ES-I3 (cell line): ENCODE measurements around the gene DRD1.

Experiments
- H3K36me3 ChIP-seq: 2 replicates; pipeline ENCODE4 v1.6.1; 2013; ENCODE audit warnings: mild to moderate bottlenecking, low read length, control low read depth, moderate library complexity; ENCODE audit not compliant: insufficient read depth
- H3K4me1 ChIP-seq: 2 replicates; pipeline ENCODE4 v1.6.1; 2013; ENCODE audit warnings: mild to moderate bottlenecking, control low read depth, low read length; ENCODE audit not compliant: insufficient read depth
- H3K9ac ChIP-seq: 2 replicates; pipeline ENCODE4 v1.6.1; 2013; ENCODE audit warnings: low read depth, mild to moderate bottlenecking, low read length, moderate library complexity
- H3K9me3 ChIP-seq: 2 replicates; pipeline ENCODE4 v1.6.1; 2013; ENCODE audit warnings: mild to moderate bottlenecking, low read length, moderate library complexity; ENCODE audit not compliant: control insufficient read depth, insufficient read depth

The DRD1 gene

GRCh38 chr5:175477440-175477839 lies 33.5 kb upstream of the DRD1 start:
- Histone ChIP-seq H3K4me1 (peaks cover 7% of the 10 kb centered on the region; the same call in 1 of the 2 replicates), H3K36me3 (peaks cover 5% of the 10 kb centered on the region; the same call in 1 of the 2 replicates), H3K9ac (no peak overlapping the region), H3K9me3 (no peaks in the 10 kb centered on the region)

- no peak overlapping the region for H3K9ac ChIP-seq
- peaks cover 11% of the 10 kb centered on the region; the same call in 1 of the 2 replicates for H3K4me1 ChIP-seq
- no peaks in the 10 kb centered on the region for H3K9me3 ChIP-seq
- no peaks in the 10 kb centered on the region for H3K36me3 ChIP-seq
Measured at GRCh38 chr5:175475248-175475647, 31.3 kb upstream of the DRD1 start.

- Histone ChIP-seq H3K9me3 (no peaks in the 10 kb centered on the region), H3K36me3 (no peaks in the 10 kb centered on the region), H3K4me1 (peaks cover 4% of the 10 kb centered on the region; the same call in 1 of the 2 replicates), H3K9ac (no peak overlapping the region)
Measured at GRCh38 chr5:175472378-175472777, 28.4 kb upstream of the DRD1 start.

- no peaks in the 10 kb centered on the region for H3K36me3 ChIP-seq
- H3K4me1 ChIP-seq: peaks cover 7% of the 10 kb centered on the region; the same call in 1 of the 2 replicates
- no peak overlapping the region for H3K9ac ChIP-seq
- no peaks in the 10 kb centered on the region for H3K9me3 ChIP-seq
Measured at GRCh38 chr5:175471628-175472027, 27.6 kb upstream of the DRD1 start.

- Histone ChIP-seq H3K9ac (no peak overlapping the region), H3K9me3 (no peaks in the 10 kb centered on the region), H3K36me3 (no peaks in the 10 kb centered on the region), H3K4me1 (peaks cover 7% of the 10 kb centered on the region; the same call in 1 of the 2 replicates)
Measured at GRCh38 chr5:175471196-175471595, 27.2 kb upstream of the DRD1 start.

GRCh38 chr5:175470781-175471180 lies 26.8 kb upstream of the DRD1 start:
- H3K9me3 ChIP-seq: no peaks in the 10 kb centered on the region
- H3K9ac ChIP-seq: no peak overlapping the region
- no peaks in the 10 kb centered on the region for H3K36me3 ChIP-seq
- H3K4me1 ChIP-seq: peaks cover 7% of the 10 kb centered on the region; the same call in 1 of the 2 replicates

GRCh38 chr5:175469916-175470315 lies 25.9 kb upstream of the DRD1 start:
- no peak overlapping the region for H3K9ac ChIP-seq
- H3K4me1 ChIP-seq: peaks cover 7% of the 10 kb centered on the region; the same call in 1 of the 2 replicates
- no peaks in the 10 kb centered on the region for H3K36me3 ChIP-seq
- H3K9me3 ChIP-seq: no peaks in the 10 kb centered on the region

- H3K36me3 ChIP-seq: no peaks in the 10 kb centered on the region
- H3K9me3 ChIP-seq: no peaks in the 10 kb centered on the region
- peaks cover 11% of the 10 kb centered on the region for H3K4me1 ChIP-seq
- no peak overlapping the region for H3K9ac ChIP-seq
Measured at GRCh38 chr5:175468892-175469291, 24.9 kb upstream of the DRD1 start.

DNA sequence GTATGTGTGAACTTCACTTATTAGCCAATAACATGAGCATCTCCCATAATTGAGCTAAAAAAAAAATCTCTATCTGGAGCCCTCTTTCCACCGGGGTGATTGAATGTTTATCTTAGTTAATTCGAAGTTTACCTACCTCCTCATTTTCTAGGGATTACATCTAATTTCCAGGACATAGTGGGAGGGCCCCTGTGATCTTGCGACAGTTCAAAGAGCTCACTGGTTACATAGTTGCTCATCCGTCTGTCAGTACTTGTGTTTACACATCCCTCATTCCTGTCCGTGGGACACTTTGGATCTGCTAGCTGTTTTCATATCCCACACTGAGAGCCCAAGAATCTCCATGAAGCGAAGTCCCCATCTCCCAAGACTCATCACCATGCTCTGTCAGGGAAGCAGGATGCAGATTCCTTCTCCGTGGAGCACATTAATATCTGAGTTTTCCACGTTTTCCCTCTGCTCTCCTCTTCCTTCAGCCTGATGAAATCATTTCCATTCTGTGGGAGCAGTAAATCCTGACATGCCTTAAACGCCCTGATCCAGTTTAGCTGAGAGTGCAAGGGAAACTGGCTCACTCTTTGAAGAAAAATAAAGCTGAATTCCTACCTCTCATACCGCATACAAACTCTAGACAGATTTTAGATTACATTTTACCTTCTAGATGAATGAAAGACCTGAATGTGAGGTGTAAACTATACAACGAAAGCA lies 24.2 kb upstream of the DRD1 start:
- no peak overlapping the region for H3K9ac ChIP-seq
- no peaks in the 10 kb centered on the region for H3K36me3 ChIP-seq
- no peaks in the 10 kb centered on the region for H3K9me3 ChIP-seq
- H3K4me1 ChIP-seq: peaks cover 11% of the 10 kb centered on the region

- H3K4me1 ChIP-seq: peaks cover 11% of the 10 kb centered on the region
- H3K9ac ChIP-seq: no peak overlapping the region
- no peaks in the 10 kb centered on the region for H3K36me3 ChIP-seq
- no peaks in the 10 kb centered on the region for H3K9me3 ChIP-seq
Measured at GRCh38 chr5:175466700-175467318, 22.8 kb upstream of the DRD1 start.

DNA sequence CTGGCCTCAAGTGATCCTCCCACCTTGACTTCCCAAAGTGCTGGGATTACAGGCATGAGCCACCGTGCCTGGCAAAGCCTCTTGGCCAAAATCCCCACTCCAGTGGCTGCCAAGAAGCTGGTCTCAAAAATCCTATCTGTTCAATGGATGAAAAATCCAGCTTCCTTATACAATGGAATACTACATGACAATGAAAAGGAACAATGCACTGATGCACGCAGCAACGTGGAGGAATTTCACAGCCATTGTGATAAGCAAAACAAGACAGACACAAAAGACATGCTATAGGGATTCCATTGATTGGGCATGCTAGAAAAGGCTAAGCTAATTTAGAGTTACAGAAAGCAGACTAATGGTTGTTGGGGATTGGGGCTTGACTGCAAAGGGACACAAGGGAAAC lies 21.3 kb upstream of the DRD1 start:
- Histone ChIP-seq H3K4me1 (peaks cover 7% of the 10 kb centered on the region; the same call in 1 of the 2 replicates), H3K9ac (no peak overlapping the region), H3K9me3 (no peaks in the 10 kb centered on the region), H3K36me3 (no peaks in the 10 kb centered on the region)

- H3K36me3 ChIP-seq: no peaks in the 10 kb centered on the region
- no peak overlapping the region for H3K9ac ChIP-seq
- no peaks in the 10 kb centered on the region for H3K9me3 ChIP-seq
- H3K4me1 ChIP-seq: peaks cover 7% of the 10 kb centered on the region; the same call in 1 of the 2 replicates
Measured at GRCh38 chr5:175464942-175465233, 20.9 kb upstream of the DRD1 start.

DNA sequence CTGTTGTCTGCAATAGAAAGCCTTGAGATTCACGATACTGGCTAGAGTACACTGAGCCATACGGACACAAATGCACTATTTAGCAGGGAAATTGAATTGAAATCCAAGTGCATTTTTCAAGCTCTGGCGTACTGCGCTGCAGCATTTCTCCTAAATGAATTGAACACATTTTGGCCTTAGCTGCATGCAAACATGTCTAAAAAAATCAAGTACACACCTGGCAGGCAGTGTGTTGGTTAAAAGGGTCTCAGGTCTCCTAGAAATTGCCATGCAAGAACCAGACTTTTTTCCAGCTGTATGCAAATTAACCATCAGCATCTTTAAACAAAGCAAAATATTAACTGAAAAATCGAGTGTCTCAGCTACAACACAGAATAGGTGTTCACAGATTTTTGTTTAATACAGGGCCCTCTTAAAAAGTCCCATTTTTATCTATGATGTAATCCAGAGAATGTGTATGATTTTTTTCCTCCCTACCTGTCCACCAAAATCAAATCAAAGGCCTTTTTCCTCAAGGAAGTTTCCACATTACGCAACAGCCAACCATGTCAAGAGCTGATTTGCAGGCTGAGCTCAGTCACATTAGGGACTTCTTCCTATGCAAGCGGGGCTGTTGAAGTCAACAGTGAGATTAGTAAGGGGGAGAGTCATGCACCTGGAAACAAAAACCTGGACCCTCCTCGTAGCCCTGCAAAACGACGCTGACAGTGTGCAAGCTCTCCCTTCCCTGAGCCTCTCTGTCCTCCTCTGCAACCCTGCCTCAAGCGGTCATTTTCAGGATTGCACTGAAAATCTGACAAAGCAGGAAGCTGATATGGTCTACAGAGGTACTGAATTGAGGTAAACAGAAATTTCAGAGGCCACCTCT lies 20.3 kb upstream of the DRD1 start:
- Histone ChIP-seq H3K36me3 (no peaks in the 10 kb centered on the region), H3K9ac (no peak overlapping the region), H3K4me1 (peaks cover 7% of the 10 kb centered on the region; the same call in 1 of the 2 replicates), H3K9me3 (no peaks in the 10 kb centered on the region)

GRCh38 chr5:175463641-175464040 lies 19.7 kb upstream of the DRD1 start:
- H3K36me3 ChIP-seq: no peaks in the 10 kb centered on the region
- peaks cover 7% of the 10 kb centered on the region; the same call in 1 of the 2 replicates for H3K4me1 ChIP-seq
- no peaks in the 10 kb centered on the region for H3K9me3 ChIP-seq
- H3K9ac ChIP-seq: no peak overlapping the region
